Stimulated activated naive CD4-positive, alpha-beta T cell (primary cell): ENCODE data around the gene RPL29.

Experiments
- DNase-seq, 6 experiments: peaks; one replicate each; lab custom pipeline; 2025; lab: John Stamatoyannopoulos, UW

Gene RPL29

GRCh38 chr3:51945031-51945840 is 50.5 kb downstream of the RPL29 start:
- DNase-seq: no peak

GRCh38 chr3:51944451-51945021 is 51.2 kb downstream of the RPL29 start:
- DNase-seq: no peak
